ENCODE measurements around the gene RNF213. TPM values are rescaled to one million over a fixed set of nuclear protein-coding genes. Genes with fewer than 3 reads are reported as not detected.

The RNF213 gene
- total and polyA plus RNA-seq, 10 of the 15 experiments (the other 5 are each of a cell fraction or from before 2014, with no cell fraction given) = 18.6 to 145 (median 65.8) TPM

DNA sequence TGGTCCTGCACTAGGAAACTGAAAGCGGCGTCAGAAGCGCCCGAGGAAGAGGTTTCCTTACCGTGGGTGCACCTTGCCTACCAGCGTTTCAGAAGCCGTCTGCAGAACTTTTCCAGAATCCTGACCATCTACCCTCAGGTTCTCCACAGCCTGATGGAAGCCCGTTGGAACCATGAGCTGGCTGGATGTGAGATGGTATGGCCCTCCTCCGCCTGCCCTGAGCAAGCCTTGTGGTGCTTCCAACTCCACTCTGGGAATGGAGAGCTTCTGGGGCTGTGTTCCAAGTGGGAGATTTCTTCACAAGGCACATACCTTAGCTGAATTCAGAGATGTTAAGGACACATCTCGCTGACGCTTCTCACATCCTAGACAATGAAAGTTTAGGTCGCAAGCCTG, 102.5 kb downstream of the RNF213 start:
- 97% methylated on average over 12 of the region's 12 CpGs for WGBS (ENCODE audit: insufficient coverage, insufficient replicate concordance, low lambda C conversion rate, missing lambda C conversion rate)
- in situ Hi-C loops (cut with MboI) (no loop called here), intact Hi-C loops (cut with micrococcal nuclease; ENCODE audit: unreplicated experiment) (loop anchor here (10.0 kb wide), 1 partner anchor 168 kb away; no protein-coding TSS in a partner anchor)
- no peaks in the 10 kb centered on the region for H3K4me1 ChIP-seq (ENCODE audit: control insufficient read depth, insufficient read depth, low read length)
- CTCF ChIA-PET = interaction anchor here (3.5 kb wide), 1 partner anchor 167 kb away, joined by 16 read pairs; no protein-coding TSS in a partner anchor
- SMC1A ChIA-PET (ENCODE audit: uncharacterized antibody, unreplicated experiment) = no interaction called here
- DNase-seq (ENCODE audit: low read depth, low spot score) (no peak), ATAC-seq (no peak), FAIRE-seq (no peak)
- POLR2A ChIA-PET = no interaction called here
- H3K27ac ChIP-seq (ENCODE audit: control insufficient read depth, insufficient read depth) = no peak overlapping the region
- BruUV-seq (replicated peaks) = no TSS peak
- RAD21 ChIA-PET (ENCODE audit: unreplicated experiment) = no interaction called here
- H3K9me3 ChIP-seq (replicated peaks; ENCODE audit: control insufficient read depth, insufficient read depth, low read length) = no peaks in the 10 kb centered on the region
- peaks cover 47 to 58% of the 10 kb centered on the region in 2 experiments for H3K36me3 ChIP-seq (ENCODE audit: control insufficient read depth in 2 of 2, insufficient read depth in 2 of 2, low read length in 1 of 2)
- no peak for TF ChIP-seq GATAD2B (conservative IDR thresholded peaks at IDR 0.05; ENCODE audit: low read depth)
- TF ChIP-seq, protein P1, sequence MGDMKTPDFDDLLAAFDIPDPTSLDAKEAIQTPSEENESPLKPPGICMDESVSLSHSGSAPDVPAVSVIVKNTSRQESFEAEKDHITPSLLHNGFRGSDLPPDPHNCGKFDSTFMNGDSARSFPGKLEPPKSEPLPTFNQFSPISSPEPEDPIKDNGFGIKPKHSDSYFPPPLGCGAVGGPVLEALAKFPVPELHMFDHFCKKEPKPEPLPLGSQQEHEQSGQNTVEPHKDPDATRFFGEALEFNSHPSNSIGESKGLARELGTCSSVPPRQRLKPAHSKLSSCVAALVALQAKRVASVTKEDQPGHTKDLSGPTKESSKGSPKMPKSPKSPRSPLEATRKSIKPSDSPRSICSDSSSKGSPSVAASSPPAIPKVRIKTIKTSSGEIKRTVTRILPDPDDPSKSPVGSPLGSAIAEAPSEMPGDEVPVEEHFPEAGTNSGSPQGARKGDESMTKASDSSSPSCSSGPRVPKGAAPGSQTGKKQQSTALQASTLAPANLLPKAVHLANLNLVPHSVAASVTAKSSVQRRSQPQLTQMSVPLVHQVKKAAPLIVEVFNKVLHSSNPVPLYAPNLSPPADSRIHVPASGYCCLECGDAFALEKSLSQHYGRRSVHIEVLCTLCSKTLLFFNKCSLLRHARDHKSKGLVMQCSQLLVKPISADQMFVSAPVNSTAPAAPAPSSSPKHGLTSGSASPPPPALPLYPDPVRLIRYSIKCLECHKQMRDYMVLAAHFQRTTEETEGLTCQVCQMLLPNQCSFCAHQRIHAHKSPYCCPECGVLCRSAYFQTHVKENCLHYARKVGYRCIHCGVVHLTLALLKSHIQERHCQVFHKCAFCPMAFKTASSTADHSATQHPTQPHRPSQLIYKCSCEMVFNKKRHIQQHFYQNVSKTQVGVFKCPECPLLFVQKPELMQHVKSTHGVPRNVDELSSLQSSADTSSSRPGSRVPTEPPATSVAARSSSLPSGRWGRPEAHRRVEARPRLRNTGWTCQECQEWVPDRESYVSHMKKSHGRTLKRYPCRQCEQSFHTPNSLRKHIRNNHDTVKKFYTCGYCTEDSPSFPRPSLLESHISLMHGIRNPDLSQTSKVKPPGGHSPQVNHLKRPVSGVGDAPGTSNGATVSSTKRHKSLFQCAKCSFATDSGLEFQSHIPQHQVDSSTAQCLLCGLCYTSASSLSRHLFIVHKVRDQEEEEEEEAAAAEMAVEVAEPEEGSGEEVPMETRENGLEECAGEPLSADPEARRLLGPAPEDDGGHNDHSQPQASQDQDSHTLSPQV (IDR thresholded peaks at IDR 0.05) = no peak
- no peak for TF ChIP-seq FOS (IDR thresholded peaks at IDR 0.05; ENCODE audit: borderline replicate concordance, extremely low read depth, insufficient read length)
- no peak for TF ChIP-seq CHD2 (IDR thresholded peaks at IDR 0.05; ENCODE audit: borderline replicate concordance, low read depth, low read length)
- no peak overlapping the region for H2AFZ ChIP-seq (ENCODE audit: control insufficient read depth, low read depth, low read length)
- H3K4me3 ChIP-seq = no peak overlapping the region
- no peaks in the 10 kb centered on the region for H3K79me2 ChIP-seq (ENCODE audit: control insufficient read depth, insufficient read depth, low read length)
- H3K4me2 ChIP-seq (ENCODE audit: control insufficient read depth, insufficient read depth) = no peak overlapping the region
- no peak overlapping the region for H3K9ac ChIP-seq (ENCODE audit: control insufficient read depth, insufficient read depth, low read length)
- no peaks in the 10 kb centered on the region for H4K20me1 ChIP-seq (ENCODE audit: control insufficient read depth, insufficient read depth)
- no peaks in the 10 kb centered on the region for H3K27me3 ChIP-seq (replicated peaks in 1 of 2; ENCODE audit: control insufficient read depth in 2 of 2, insufficient read depth in 2 of 2, low read length in 1 of 2)

Measured in GM12878 (cell line).